ENCODE results near the gene LILRA1.
"Not testable (repeated sequence)": the region's sequence is repeated elsewhere in the genome, so short reads cannot be mapped to it uniquely, and the experiment has no call there.

LILRA1 gene

GRCh38 chr19:54578268-54578667 lies 15.2 kb upstream of the LILRA1 start:
- not testable (repeated sequence) for DNase-seq

- no peak for DNase-seq
Measured at GRCh38 chr19:54586397-54586796, 7.0 kb upstream of the LILRA1 start.

GRCh38 chr19:54587026-54587425 lies 6.4 kb upstream of the LILRA1 start:
- DNase-seq = no peak

DNA sequence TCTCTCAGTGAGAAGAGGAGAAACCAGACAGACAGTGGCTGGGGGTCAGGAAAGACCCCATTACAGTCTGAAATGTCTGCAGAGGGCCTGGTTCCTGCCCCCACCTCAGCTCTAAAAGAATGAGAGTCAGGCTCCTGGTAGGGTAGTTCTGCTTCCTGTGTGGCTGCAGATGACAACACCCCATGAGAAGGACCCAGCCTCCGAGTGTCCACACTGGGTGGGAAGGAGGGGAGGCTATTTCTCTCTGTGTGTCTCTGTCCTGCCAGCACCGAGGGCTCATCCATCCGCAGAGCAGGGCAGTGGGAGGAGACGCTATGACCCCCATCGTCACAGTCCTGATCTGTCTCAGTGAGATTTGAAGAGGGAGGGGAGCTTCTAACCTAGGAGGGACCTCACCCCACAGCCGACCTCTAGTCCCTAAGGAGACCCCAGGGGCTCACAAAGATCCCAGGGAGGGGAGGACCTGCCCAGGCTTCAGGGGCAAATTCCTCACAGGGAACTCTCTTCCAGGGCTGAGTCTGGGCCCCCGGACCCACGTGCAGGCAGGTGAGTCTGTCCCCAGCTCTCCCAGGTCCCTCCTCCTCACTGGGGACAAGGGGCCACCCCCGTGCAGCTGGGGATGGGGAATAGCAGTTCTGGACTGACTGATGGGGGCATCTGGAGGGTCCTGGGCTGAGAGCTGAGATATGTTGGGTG lies 647 bp downstream of the LILRA1 start:
- not testable (repeated sequence) for DNase-seq

GRCh38 chr19:54594737-54595136 lies 1.3 kb downstream of the LILRA1 start:
- DNase-seq = no peak

- not testable (repeated sequence) for DNase-seq
Measured at GRCh38 chr19:54595680-54596436, 2.4 kb downstream of the LILRA1 start.

DNA sequence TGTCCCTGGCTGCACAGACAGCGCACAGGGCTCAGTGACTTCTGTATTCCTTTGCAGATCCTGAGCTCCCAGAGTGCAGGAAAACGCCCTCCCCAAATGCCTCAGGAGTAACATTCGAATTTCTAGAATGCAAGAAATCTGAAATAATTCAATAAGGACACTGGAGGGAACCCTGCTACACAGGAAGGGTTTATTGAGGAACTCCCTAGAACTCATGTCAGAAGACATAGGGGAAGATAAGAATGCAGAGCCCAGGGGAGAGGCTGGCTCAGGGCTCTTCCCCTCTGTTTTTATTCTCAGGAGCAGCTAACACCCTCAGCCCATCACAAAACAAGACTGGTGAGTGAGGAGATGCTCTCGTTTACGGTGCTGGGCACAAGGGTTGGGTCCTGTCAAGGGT lies 6.8 kb downstream of the LILRA1 start:
- DNase-seq = no peak

DNA sequence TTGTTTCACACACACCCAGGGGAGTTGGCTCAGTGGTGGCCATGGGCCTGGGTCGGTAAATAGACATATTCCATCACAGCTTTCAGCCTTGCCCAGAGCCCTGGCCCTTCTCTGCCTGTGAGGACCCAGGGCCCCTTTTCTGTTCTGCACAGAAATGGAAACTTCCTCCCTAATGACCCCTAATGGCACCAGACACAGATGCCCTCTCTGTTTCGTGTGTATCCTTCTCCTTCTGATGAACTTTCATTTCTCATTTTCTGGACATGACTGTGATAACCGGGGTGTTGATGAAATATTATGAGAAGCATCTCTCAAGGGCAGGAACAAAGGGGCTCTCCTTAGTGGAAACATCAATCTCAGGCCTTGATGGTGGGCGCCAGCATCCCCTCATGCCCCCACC lies 12.8 kb downstream of the LILRA1 start:
- DNase-seq = no peak

DNA sequence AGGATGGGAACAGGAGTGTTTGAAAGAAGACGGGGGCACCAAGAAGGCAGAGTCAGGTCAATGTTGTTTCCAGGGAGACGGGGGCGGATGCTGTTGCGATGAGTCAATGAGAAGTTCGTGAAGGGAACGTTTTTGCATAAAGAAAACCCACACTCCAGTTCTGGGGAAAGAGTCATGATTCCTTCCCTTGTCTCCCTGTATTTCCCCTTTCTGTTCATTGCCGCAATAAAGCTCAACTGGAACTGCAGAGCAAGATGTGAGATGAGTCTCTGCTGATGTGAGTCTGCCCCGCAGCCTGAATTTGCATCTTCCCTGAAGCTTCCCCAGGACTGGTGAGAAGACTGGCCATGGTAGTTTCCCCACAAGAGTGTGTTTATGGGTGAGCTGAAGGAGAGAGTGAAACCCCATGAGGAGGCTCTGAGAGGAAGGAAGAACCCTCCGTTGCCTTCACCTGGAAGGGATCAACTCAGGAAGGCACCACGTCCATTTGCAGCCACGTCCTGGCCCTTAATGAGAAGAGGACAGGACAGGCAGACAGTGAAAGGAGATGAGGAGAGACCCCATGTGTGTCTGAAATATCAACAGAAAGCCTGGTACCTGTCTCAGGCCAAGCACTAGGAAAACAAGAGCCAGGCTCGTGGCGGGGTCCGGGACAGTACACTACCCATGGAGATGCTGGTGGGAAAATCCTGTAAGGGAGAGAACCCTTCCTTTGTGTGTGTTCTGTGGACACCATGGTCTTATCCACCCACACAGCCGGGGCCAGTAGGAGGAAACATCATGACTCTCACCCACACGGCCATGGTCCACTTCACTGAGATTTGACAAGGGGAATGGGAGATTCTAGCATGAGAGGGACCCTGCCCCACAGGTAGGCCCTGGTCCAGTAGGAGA lies 13.7 kb downstream of the LILRA1 start:
- DNase-seq = no peak

GRCh38 chr19:54607785-54608150 lies 14.3 kb downstream of the LILRA1 start:
- DNase-seq = no peak

- no peak for DNase-seq
Measured at GRCh38 chr19:54608205-54608604, 14.8 kb downstream of the LILRA1 start.

- no peak for DNase-seq
Measured at GRCh38 chr19:54608792-54609191, 15.4 kb downstream of the LILRA1 start.

DNA sequence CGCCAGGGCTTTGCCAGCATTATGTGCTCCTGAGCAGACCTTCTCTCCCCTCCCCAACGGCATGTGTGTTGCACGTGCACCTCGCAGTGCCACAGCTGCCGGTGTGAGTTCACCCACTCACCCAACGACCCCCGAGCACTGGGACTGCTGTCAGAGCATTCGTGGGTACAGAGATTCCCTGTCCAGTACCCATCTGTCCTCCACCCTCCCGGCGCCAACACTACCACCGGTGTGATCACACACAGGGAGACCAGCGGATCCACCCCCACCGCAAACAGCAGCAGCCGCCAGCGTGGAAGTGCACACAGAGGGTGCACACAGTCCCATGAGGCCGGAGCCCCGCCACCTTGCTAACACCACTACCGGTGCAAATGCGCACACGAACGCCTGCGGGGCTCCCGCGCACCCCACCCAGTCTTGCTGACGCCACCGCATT lies 15.9 kb downstream of the LILRA1 start:
- no peak for DNase-seq

DNA sequence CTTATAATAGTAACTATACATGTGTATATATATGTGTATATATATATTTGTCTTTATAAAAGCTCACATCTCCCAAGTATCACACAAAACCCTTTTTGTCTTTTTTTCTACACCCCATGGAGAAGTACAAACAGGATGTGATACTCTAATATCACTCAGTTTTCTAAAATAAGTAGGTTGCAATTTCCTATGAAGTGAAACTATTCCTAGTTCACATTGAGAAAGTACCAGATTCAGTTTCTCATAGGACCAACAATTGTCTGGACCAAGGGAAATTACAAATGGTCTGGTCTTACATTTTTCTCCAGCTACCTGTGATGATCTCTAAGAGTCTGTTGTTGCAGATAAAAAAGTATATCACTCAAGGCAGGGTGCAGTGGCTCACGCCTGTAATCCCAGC lies 19.0 kb downstream of the LILRA1 start:
- no peak for DNase-seq

DNA sequence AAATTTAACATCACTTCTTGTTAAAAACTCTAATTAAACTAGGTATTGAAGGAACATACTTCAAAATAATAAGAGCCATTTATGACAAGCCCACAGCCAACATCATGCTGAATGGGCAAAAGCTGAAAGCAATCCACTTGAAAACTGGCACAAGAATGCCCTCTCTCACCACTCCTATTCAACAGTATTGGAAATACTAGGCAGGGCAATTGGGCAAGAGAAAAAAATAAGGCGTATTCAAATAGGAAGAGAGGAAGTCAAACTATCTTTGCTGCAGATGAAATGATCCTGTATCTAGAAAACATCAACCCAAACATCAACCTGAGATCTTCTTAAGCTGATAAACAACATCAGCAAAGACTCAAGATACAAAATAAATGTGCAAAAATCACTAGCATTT lies 21.3 kb downstream of the LILRA1 start:
- DNase-seq = no peak

- DNase-seq = no peak
Measured at GRCh38 chr19:54616057-54616456, 22.6 kb downstream of the LILRA1 start.

DNA sequence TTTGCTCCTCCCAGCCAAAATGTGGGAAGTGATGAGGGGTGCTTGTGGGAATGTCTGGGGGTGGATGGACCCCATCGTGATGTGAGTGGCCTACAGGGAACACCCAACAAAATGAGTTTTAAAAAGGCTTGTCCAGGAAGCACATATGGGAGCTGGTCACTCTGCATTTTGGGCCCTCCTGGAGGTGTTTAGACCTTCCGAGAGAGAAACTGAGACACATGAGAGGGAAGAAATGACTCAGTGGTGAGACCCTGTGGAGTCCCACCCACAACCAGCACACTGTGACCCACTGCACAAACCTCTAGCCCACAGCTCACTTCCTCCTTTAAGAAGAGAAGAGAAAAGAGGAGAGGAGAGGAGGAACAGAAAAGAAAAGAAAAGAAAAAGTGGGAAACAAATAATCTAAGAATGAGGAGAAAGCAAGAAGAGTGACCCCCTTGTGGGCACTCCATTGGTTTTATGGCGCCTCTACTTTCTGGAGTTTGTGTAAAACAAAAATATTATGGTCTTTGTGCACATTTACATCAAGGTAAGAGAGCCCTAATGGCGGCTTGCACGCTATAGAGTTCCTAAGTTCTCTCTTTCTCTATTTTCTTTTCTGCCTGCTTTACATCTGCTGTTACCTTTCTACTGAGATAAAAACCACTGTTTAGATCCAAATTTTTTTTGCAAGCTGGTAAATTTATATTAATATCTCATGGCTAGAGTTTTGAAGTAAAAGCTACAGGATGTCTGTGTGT lies 23.6 kb downstream of the LILRA1 start:
- DNase-seq = no peak

DNA sequence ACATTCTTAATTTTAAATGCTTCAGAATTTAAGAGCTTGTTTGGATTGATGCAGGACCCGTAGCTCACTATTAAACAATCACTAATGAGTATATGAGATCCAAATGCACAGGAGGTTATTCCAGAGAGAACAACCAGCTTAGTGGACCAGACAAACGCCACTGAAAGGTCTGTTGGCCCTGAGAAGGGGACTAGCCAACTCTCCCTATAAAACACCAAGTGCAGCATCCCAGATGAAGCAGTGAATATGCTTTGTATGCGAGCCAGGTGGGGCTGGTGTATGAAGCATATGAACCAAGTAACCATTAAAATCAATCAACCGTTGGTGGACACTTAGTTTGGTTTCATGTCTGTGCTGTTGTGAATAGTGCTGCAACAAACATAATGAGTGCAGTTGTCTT lies 27.0 kb downstream of the LILRA1 start:
- DNase-seq = no peak

DNA sequence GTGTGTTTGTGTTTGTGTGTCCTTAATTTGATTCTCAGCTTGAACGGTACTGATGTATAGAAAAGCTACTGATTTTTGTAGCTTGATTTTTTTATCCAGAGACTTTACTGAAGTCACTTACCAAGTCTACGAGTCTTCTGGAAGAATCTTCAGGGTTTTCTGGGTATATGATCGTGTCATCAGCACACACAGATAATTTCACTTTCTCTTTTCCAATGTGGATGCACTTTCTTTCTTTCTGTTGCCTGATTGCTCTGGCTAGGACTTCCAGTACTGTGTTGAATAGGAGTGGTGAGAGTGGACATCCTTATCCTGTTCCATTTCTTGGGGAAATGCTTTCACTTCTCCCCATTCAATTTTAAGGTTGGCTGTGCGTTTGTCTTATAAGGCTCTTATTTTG lies 29.0 kb downstream of the LILRA1 start:
- no peak for DNase-seq

DNA sequence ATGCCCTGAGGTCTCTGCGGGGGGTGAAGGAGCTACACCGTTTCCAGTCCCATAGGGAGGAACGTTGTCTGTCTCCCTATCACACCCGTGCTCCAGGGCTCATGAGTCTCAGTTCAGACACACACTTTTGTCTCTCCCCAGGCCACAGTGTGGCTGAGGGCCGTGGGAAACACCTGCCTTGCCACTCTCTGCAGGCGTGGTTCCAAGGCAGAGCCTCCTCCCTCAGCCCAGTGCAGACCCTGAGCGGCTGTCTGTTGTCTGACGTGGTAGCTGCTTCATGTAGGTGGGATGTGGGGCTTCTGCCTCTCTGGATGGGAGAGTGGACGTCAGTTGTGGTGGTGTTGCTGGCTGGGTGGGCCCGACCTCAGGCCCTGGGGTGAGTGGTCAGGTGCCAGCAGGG lies 30.8 kb downstream of the LILRA1 start:
- not testable (repeated sequence) for DNase-seq

GRCh38 chr19:54624934-54625730 lies 31.7 kb downstream of the LILRA1 start:
- DNase-seq = not testable (repeated sequence)

GRCh38 chr19:54626757-54627156 lies 33.3 kb downstream of the LILRA1 start:
- no peak for DNase-seq
